HCT116 (cell line): Measurements from ENCODE around the gene TLR1. TPM values are rescaled to one million over a fixed set of nuclear protein-coding genes. Genes with fewer than 3 reads are reported as not detected.

Source experiments
- CBX3 ChIP-seq: IDR thresholded peaks from 2 replicates; pipeline ENCODE4 v1.6.1; 2012; ENCODE audit warnings: low read depth
- EZH2phosphoT487 ChIP-seq: fragments of 200-600 bp; IDR thresholded peaks from 2 replicates; pipeline ENCODE4 v1.6.1; 2018; ENCODE audit warnings: antibody characterized with exemption, borderline replicate concordance
- POLR2A ChIP-seq: IDR thresholded peaks from 2 replicates; pipeline ENCODE4 v1.7.0; 2011; ENCODE audit warnings: borderline replicate concordance; ENCODE audit not compliant: insufficient read depth, insufficient read length; ENCODE audit errors: extremely low read depth
- TCF7L2 ChIP-seq: IDR thresholded peaks from 2 replicates; pipeline ENCODE4 v1.7.0; 2011; ENCODE audit warnings: borderline replicate concordance, inconsistent platforms; ENCODE audit not compliant: insufficient read depth, insufficient read length; ENCODE audit errors: extremely low read depth
- YY1 ChIP-seq: IDR thresholded peaks from 2 replicates; pipeline ENCODE4 v1.6.1; 2011; ENCODE audit warnings: low read length, low read depth, moderate library complexity, mild to moderate bottlenecking; ENCODE audit not compliant: insufficient replicate concordance; ENCODE audit errors: extremely low read depth
- ZFX ChIP-seq: fragments of 450-650 bp; IDR thresholded peaks from 2 replicates; pipeline ENCODE4 v1.6.1; 2017
- total RNA-seq: library from RNA; stranded (reverse); gene quantifications from one replicate; pipeline ENCODE4 v1.2.1, GENCODE V29; 2021; ENCODE audit not compliant: unreplicated experiment

The TLR1 gene
- total RNA-seq, 1 experiment from 2014 or later = 1.4 TPM

GRCh38 chr4:38747629-38748028 lies 57.0 kb downstream of the TLR1 start (continued):
- TF ChIP-seq POLR2A (no peak), ZFX (no peak), YY1 (no peak), CBX3 (no peak), EZH2phosphoT487 (no peak), TCF7L2 (no peak)
- TF ChIP-seq, all 23 proteins: peak for 0

Other genes starting within 250 kb of the TLR1 start
- 44.2 TPM for gene KLF3, start 140.6 kb downstream of the TLR1 start, total RNA-seq
- 0.30 TPM for gene TLR10, start 21.8 kb downstream of the TLR1 start, total RNA-seq
- 4.8 TPM for gene TLR6, start 52.0 kb upstream of the TLR1 start, total RNA-seq
- gene FAM114A1, start 63.0 kb upstream of the TLR1 start, total RNA-seq = 35.6 TPM
- 0.22 TPM for gene TMEM156, start 227.6 kb upstream of the TLR1 start, total RNA-seq